WTC11 (cell line): ENCODE results near the gene ANKMY2. TPM values are rescaled to one million over a fixed set of nuclear protein-coding genes. Genes with fewer than 3 reads are reported as not detected.

ENCODE experiments used
- ATAC-seq: fragments of 200-7000 bp; cut with Tn5 transposase; 2 replicates; pipeline ENCODE4 v1.10.0; 2021; ENCODE audit warnings: mild to moderate bottlenecking, moderate library complexity
- CTCF ChIA-PET: fragments of 300-600 bp; sonication (Branson Sonifier 250); formaldehyde crosslinking; loops from one replicate; lab custom pipeline; 2021; ENCODE audit warnings: antibody characterized with exemption; lab: Charles Lee
- POLR2A ChIA-PET: fragments of 350-600 bp; sonication (Branson Sonifier 250); formaldehyde crosslinking; loops from one replicate; lab custom pipeline; 2021; ENCODE audit warnings: antibody characterized with exemption; lab: Charles Lee
- DNase-seq: peaks from one replicate; pipeline ENCODE4 v3.0.0; 2021; ENCODE audit warnings: low spot score
- H3K27ac Mint-ChIP-seq: 2 replicates; pipeline ENCODE4 v1.8.0; 2021; ENCODE audit warnings: mixed read lengths
- H3K27me3 Mint-ChIP-seq: 2 replicates; pipeline ENCODE4 v1.8.0; 2021; ENCODE audit warnings: low read depth, mild to moderate bottlenecking, moderate library complexity, mixed read lengths
- H3K36me3 Mint-ChIP-seq: 2 replicates; pipeline ENCODE4 v1.8.0; 2021; ENCODE audit warnings: mixed read lengths
- H3K4me1 Mint-ChIP-seq: 2 replicates; pipeline ENCODE4 v1.8.0; 2022; ENCODE audit warnings: mixed read lengths
- H3K4me3 Mint-ChIP-seq: 2 replicates; pipeline ENCODE4 v1.8.0; 2021; ENCODE audit warnings: mild to moderate bottlenecking, moderate library complexity, mixed read lengths
- H3K9me3 Mint-ChIP-seq: 2 replicates; pipeline ENCODE4 v1.8.0; 2021; ENCODE audit warnings: mixed read lengths
- EMX1 ChIP-seq: fragments of 250-450 bp; sonication (Bioruptor Pico); IDR thresholded peaks from 2 replicates; pipeline ENCODE4 v1.8.0; 2021; ENCODE audit warnings: mild to moderate bottlenecking
- FOXK1 ChIP-seq: sonication (generic); formaldehyde crosslinking; IDR thresholded peaks from 2 replicates; pipeline ENCODE4 v1.8.0; 2022; ENCODE audit warnings: mild to moderate bottlenecking, moderate library complexity, missing genetic modification reagents
- FOXP1 ChIP-seq: sonication (generic); formaldehyde crosslinking; IDR thresholded peaks from 2 replicates; pipeline ENCODE4 v1.8.0; 2022; ENCODE audit warnings: missing genetic modification reagents, mild to moderate bottlenecking, moderate library complexity, borderline replicate concordance
- FOXP4 ChIP-seq: sonication (generic); formaldehyde crosslinking; IDR thresholded peaks from 2 replicates; pipeline ENCODE4 v1.8.0; 2022; ENCODE audit warnings: mild to moderate bottlenecking, missing genetic modification reagents
- GABPB1 ChIP-seq: sonication (generic); formaldehyde crosslinking; IDR thresholded peaks from 2 replicates; pipeline ENCODE4 v1.8.1; 2023; ENCODE audit warnings: mild to moderate bottlenecking, missing genetic modification reagents
- GRHL2 ChIP-seq: fragments of 250-450 bp; sonication (Bioruptor Pico); IDR thresholded peaks from 2 replicates; pipeline ENCODE4 v1.8.0; 2022; ENCODE audit warnings: mild to moderate bottlenecking, moderate library complexity; ENCODE audit not compliant: insufficient replicate concordance, severe bottlenecking
- GTF2I ChIP-seq: fragments of 250-450 bp; sonication (Bioruptor Pico); conservative IDR thresholded peaks from 2 replicates; pipeline ENCODE4 v1.4.0; 2021; ENCODE audit warnings: mild to moderate bottlenecking
- IRF2 ChIP-seq: sonication (generic); formaldehyde crosslinking; IDR thresholded peaks from 2 replicates; pipeline ENCODE4 v1.8.0; 2022; ENCODE audit warnings: low read depth, missing genetic modification reagents, borderline replicate concordance
- NFE2L1 ChIP-seq: sonication (generic); formaldehyde crosslinking; IDR thresholded peaks from 2 replicates; pipeline ENCODE4 v1.8.1; 2023; ENCODE audit warnings: missing genetic modification reagents
- NR3C1 ChIP-seq: sonication (generic); formaldehyde crosslinking; conservative IDR thresholded peaks from 2 replicates; pipeline ENCODE4 v1.8.1; 2023; ENCODE audit warnings: low read depth, mild to moderate bottlenecking, missing genetic modification reagents
- PREB ChIP-seq: sonication (generic); formaldehyde crosslinking; IDR thresholded peaks from 2 replicates; pipeline ENCODE4 v1.8.1; 2022; ENCODE audit warnings: mild to moderate bottlenecking, missing genetic modification reagents, moderate library complexity, borderline replicate concordance
- PRRX2 ChIP-seq: fragments of 250-450 bp; sonication (Bioruptor Pico); IDR thresholded peaks from 2 replicates; pipeline ENCODE4 v1.8.0; 2021; ENCODE audit warnings: mild to moderate bottlenecking
- RELA ChIP-seq: sonication (generic); formaldehyde crosslinking; IDR thresholded peaks from 2 replicates; pipeline ENCODE4 v1.8.1; 2022; ENCODE audit warnings: missing genetic modification reagents, mild to moderate bottlenecking, borderline replicate concordance
- ZNF232 ChIP-seq: sonication (generic); formaldehyde crosslinking; IDR thresholded peaks from 2 replicates; pipeline ENCODE4 v1.8.0; 2022; ENCODE audit warnings: mild to moderate bottlenecking, missing genetic modification reagents
- ZNF317 ChIP-seq: sonication (generic); formaldehyde crosslinking; IDR thresholded peaks from 2 replicates; pipeline ENCODE4 v1.8.1; 2023; ENCODE audit warnings: low read depth, mild to moderate bottlenecking, moderate library complexity, missing genetic modification reagents, borderline replicate concordance
- ZNF532 ChIP-seq: fragments of 250-450 bp; sonication (Bioruptor Pico); IDR thresholded peaks from 2 replicates; pipeline ENCODE4 v1.9.0; 2021; ENCODE audit warnings: mild to moderate bottlenecking, borderline replicate concordance
- total RNA-seq: library from RNA; stranded (reverse); gene quantifications from 3 replicates; pipeline ENCODE4 v1.2.3, GENCODE V29; 2021
- TF ChIP-seq, protein P1 (sequence below): sonication (generic); formaldehyde crosslinking; IDR thresholded peaks from 2 replicates; pipeline ENCODE4 v1.8.0; 2022; ENCODE audit warnings: mild to moderate bottlenecking, missing genetic modification reagents
- TF ChIP-seq, protein P2 (sequence below): sonication (generic); formaldehyde crosslinking; IDR thresholded peaks from 2 replicates; pipeline ENCODE4 v1.8.0; 2022; ENCODE audit warnings: mild to moderate bottlenecking, missing genetic modification reagents
- TF ChIP-seq, protein P3 (sequence below): sonication (generic); formaldehyde crosslinking; IDR thresholded peaks from 2 replicates; pipeline ENCODE4 v1.8.1; 2023; ENCODE audit warnings: mild to moderate bottlenecking, missing genetic modification reagents
- TF ChIP-seq, protein P4 (sequence below): fragments of 250-450 bp; sonication (Bioruptor Pico); conservative IDR thresholded peaks from 2 replicates; pipeline ENCODE4 v1.9.0; 2021; ENCODE audit warnings: mild to moderate bottlenecking

Gene ANKMY2
- total RNA-seq, 1 experiment from 2014 or later: 13.6 TPM

DNA sequence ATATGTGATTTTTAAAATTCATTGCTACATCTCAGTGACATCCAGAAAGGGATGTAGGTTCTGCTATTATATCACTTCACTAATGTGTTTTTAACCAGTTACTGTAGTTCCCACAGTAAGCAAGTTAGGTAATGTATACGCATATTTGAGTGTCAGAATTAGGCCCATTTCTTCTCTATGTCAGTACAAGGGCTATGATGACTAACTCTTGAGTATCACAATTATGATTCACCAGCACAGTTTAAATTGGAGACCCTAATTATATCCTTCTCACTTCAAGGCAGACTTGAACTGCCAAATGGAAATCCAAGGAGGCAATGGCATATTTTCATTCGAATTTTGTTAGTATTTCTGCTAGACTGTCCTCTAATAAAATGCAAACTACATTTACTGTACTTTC, 24.0 kb upstream of the ANKMY2 start:
- ChIA-PET POLR2A (no interaction called here), CTCF (no interaction called here)
- H3K27ac Mint-ChIP-seq: peak overlapping the region; percentile 65; the same call in 1 of the 2 replicates
- peaks cover 44% of the 10 kb centered on the region for H3K4me1 Mint-ChIP-seq
- no peak overlapping the region for H3K4me3 Mint-ChIP-seq
- TF ChIP-seq GRHL2: no peak
- no peak for TF ChIP-seq GABPB1
- no peak for TF ChIP-seq FOXP4 (CRISPR knock-in tag)
- TF ChIP-seq GTF2I (CRISPR knock-in tag): no peak
- no peak for TF ChIP-seq FOXP1
- no peak for TF ChIP-seq ZNF232 (CRISPR knock-in tag)
- no peak for TF ChIP-seq FOXK1 (CRISPR knock-in tag)
- no peak for TF ChIP-seq PRRX2 (CRISPR knock-in tag)
- no peak for TF ChIP-seq NR3C1 (CRISPR knock-in tag)
- TF ChIP-seq, protein P1, sequence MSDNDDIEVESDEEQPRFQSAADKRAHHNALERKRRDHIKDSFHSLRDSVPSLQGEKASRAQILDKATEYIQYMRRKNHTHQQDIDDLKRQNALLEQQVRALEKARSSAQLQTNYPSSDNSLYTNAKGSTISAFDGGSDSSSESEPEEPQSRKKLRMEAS (CRISPR knock-in tag): no peak
- no peak for TF ChIP-seq PREB (CRISPR knock-in tag)
- peaks cover 4% of the 10 kb centered on the region for H3K9me3 Mint-ChIP-seq
- H3K27me3 Mint-ChIP-seq: no peaks in the 10 kb centered on the region
- ATAC-seq: no peak
- DNase-seq: no peak
- H3K36me3 Mint-ChIP-seq: peaks cover 27% of the 10 kb centered on the region

- no peak for TF ChIP-seq FOXP1
- no peak for TF ChIP-seq RELA
- TF ChIP-seq NFE2L1 (CRISPR knock-in tag): no peak
- TF ChIP-seq, protein P2, sequence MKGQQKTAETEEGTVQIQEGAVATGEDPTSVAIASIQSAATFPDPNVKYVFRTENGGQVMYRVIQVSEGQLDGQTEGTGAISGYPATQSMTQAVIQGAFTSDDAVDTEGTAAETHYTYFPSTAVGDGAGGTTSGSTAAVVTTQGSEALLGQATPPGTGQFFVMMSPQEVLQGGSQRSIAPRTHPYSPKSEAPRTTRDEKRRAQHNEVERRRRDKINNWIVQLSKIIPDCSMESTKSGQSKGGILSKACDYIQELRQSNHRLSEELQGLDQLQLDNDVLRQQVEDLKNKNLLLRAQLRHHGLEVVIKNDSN (CRISPR knock-in tag): no peak
- TF ChIP-seq, protein P3, sequence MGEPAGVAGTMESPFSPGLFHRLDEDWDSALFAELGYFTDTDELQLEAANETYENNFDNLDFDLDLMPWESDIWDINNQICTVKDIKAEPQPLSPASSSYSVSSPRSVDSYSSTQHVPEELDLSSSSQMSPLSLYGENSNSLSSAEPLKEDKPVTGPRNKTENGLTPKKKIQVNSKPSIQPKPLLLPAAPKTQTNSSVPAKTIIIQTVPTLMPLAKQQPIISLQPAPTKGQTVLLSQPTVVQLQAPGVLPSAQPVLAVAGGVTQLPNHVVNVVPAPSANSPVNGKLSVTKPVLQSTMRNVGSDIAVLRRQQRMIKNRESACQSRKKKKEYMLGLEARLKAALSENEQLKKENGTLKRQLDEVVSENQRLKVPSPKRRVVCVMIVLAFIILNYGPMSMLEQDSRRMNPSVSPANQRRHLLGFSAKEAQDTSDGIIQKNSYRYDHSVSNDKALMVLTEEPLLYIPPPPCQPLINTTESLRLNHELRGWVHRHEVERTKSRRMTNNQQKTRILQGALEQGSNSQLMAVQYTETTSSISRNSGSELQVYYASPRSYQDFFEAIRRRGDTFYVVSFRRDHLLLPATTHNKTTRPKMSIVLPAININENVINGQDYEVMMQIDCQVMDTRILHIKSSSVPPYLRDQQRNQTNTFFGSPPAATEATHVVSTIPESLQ (CRISPR knock-in tag): no peak
- TF ChIP-seq, protein P4, sequence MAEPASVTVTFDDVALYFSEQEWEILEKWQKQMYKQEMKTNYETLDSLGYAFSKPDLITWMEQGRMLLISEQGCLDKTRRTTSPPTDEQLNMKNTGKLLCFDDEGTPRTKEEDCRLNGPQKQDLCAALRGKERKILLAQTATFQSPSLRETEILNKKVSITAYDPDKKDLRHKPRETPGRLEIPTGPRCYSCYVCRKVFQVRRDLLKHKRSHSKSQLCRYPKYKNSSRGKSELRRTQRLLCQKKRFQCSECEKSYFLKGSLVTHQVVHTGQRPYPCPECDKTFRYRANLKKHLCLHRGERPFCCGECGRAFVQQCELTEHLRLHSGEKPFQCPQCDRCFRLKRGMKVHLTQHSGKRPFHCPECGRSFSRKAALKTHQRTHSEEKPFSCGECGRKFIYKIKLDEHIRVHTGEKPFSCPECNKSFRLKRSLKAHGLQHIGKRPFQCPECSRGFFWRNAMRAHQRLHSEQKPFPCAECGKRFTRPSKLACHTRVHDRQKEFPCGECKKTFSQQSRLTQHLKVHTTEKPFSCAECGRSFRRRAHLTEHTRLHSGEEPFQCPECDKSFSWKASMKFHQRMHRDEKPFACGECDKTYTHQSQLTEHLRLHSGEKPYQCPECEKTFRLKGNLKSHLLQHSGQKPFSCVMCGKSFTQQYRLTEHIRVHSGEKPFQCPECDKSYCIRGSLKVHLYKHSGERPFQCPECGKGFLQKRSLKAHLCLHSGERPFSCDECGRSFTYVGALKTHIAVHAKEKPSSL (CRISPR knock-in tag): no peak
- no peak for TF ChIP-seq ZNF317 (CRISPR knock-in tag)
- TF ChIP-seq ZNF532 (CRISPR knock-in tag): no peak
- no peak for TF ChIP-seq IRF2 (CRISPR knock-in tag)
- no peak for TF ChIP-seq EMX1 (CRISPR knock-in tag)
- Mint-ChIP-seq H3K27ac (peak overlapping the region; percentile 64), H3K4me3 (no peak overlapping the region), H3K9me3 (peaks cover 4% of the 10 kb centered on the region), H3K36me3 (peaks cover 30% of the 10 kb centered on the region), H3K27me3 (no peaks in the 10 kb centered on the region), H3K4me1 (peaks cover 48% of the 10 kb centered on the region)
- ATAC-seq: no peak
- POLR2A ChIA-PET: no interaction called here
- CTCF ChIA-PET: no interaction called here
- DNase-seq: no peak
These were observed 23.4 kb upstream of the ANKMY2 start for GRCh38 chr7:16668978-16669377.
